HEK293T (cell line): ENCODE results near the gene ZNF683.

ENCODE experiments used
- ARNT ChIP-seq: fragments of 450-650 bp; IDR thresholded peaks from 2 replicates; pipeline ENCODE4 v1.6.1; 2017; ENCODE audit warnings: mild to moderate bottlenecking
- BHLHE40 ChIP-seq: fragments of 450-650 bp; IDR thresholded peaks from 2 replicates; pipeline ENCODE4 v1.6.1; 2016; ENCODE audit warnings: mild to moderate bottlenecking, moderate library complexity, borderline replicate concordance
- CTBP1 ChIP-seq: fragments of 450-650 bp; IDR thresholded peaks from 2 replicates; pipeline ENCODE4 v1.6.1; 2016; ENCODE audit warnings: borderline replicate concordance
- ELF4 ChIP-seq: fragments of 450-650 bp; IDR thresholded peaks from 2 replicates; pipeline ENCODE4 v1.6.1; 2017; ENCODE audit warnings: antibody characterized with exemption
- FOXA1 ChIP-seq: fragments of 450-650 bp; IDR thresholded peaks from 2 replicates; pipeline ENCODE4 v1.6.1; 2016; ENCODE audit warnings: mild to moderate bottlenecking
- FOXM1 ChIP-seq: fragments of 450-650 bp; IDR thresholded peaks from 2 replicates; pipeline ENCODE4 v1.6.1; 2017; ENCODE audit warnings: mild to moderate bottlenecking, borderline replicate concordance
- HDGF ChIP-seq: fragments of 450-650 bp; IDR thresholded peaks from 2 replicates; pipeline ENCODE4 v1.6.1; 2017; ENCODE audit warnings: antibody characterized with exemption, borderline replicate concordance
- LEF1 ChIP-seq: fragments of 450-650 bp; IDR thresholded peaks from 2 replicates; pipeline ENCODE4 v1.6.1; 2017; ENCODE audit warnings: mild to moderate bottlenecking, borderline replicate concordance
- NFRKB ChIP-seq: fragments of 450-650 bp; IDR thresholded peaks from 2 replicates; pipeline ENCODE4 v1.6.1; 2016; ENCODE audit warnings: mild to moderate bottlenecking, moderate library complexity
- PKNOX1 ChIP-seq: fragments of 450-650 bp; IDR thresholded peaks from 2 replicates; pipeline ENCODE4 v1.6.1; 2016
- SP1 ChIP-seq: fragments of 450-650 bp; IDR thresholded peaks from 2 replicates; pipeline ENCODE4 v1.6.1; 2017
- SUZ12 ChIP-seq: fragments of 450-650 bp; IDR thresholded peaks from 2 replicates; pipeline ENCODE4 v1.6.1; 2016; ENCODE audit warnings: mild to moderate bottlenecking
- TARDBP ChIP-seq: fragments of 450-650 bp; IDR thresholded peaks from 2 replicates; pipeline ENCODE4 v1.6.1; 2016

- TF ChIP-seq BHLHE40, result no peak
- no peak for TF ChIP-seq TARDBP
- TF ChIP-seq SUZ12, result no peak
- TF ChIP-seq FOXM1, result no peak
- TF ChIP-seq FOXA1, result no peak
- TF ChIP-seq CTBP1, result no peak
- no peak for TF ChIP-seq NFRKB
- TF ChIP-seq LEF1, result no peak
- no peak for TF ChIP-seq SP1
- TF ChIP-seq ARNT, result no peak
- TF ChIP-seq PKNOX1, result no peak
- no peak for TF ChIP-seq HDGF
- no peak for TF ChIP-seq ELF4
Measured at GRCh38 chr1:26337625-26338024, 34.9 kb downstream of the ZNF683 start.
